Measurements from ENCODE around the gene MANBA. TPM values are rescaled to one million over a fixed set of nuclear protein-coding genes. Genes with fewer than 3 reads are reported as not detected.
"Not testable (repeated sequence)": the region's sequence is repeated elsewhere in the genome, so short reads cannot be mapped to it uniquely, and the experiment has no call there.

The MANBA gene
- polyA plus RNA-seq, 1 donor = 25.3 TPM

GRCh38 chr4:102743352-102743751 is 17.4 kb downstream of the MANBA start:
- not testable (repeated sequence) for H3K27ac ChIP-seq (ENCODE audit: low read length); H3K27me3 ChIP-seq (ENCODE audit: control insufficient read depth, insufficient read depth, low read length); H3K4me1 ChIP-seq (ENCODE audit: control insufficient read depth, insufficient read depth, low read length); H3K4me3 ChIP-seq (ENCODE audit: low read length); DNase-seq; H3K36me3 ChIP-seq (ENCODE audit: control insufficient read depth, insufficient read depth, low read length); H3K9me3 ChIP-seq (ENCODE audit: control insufficient read depth, low read depth, low read length)
- WGBS (ENCODE audit: insufficient coverage, low lambda C conversion rate) = no CpG with 5 or more reads among the region's 4 CpGs

GRCh38 chr4:102738802-102739201 is 22.0 kb downstream of the MANBA start:
- not testable (repeated sequence) for H3K4me3 ChIP-seq (ENCODE audit: low read length); H3K27me3 ChIP-seq (ENCODE audit: control insufficient read depth, insufficient read depth, low read length); H3K36me3 ChIP-seq (ENCODE audit: control insufficient read depth, insufficient read depth, low read length); H3K9me3 ChIP-seq (ENCODE audit: control insufficient read depth, low read depth, low read length); H3K27ac ChIP-seq (ENCODE audit: low read length); DNase-seq; H3K4me1 ChIP-seq (ENCODE audit: control insufficient read depth, insufficient read depth, low read length)
- WGBS (ENCODE audit: insufficient coverage, low lambda C conversion rate) = 96% methylated on average over 2 of the region's 2 CpGs

GRCh38 chr4:102736636-102737549 is 23.9 kb downstream of the MANBA start:
- no peaks in the 10 kb centered on the region for H3K27me3 ChIP-seq (ENCODE audit: control insufficient read depth, insufficient read depth, low read length)
- H3K4me3 ChIP-seq (ENCODE audit: low read length) = no peak overlapping the region
- no peaks in the 10 kb centered on the region for H3K4me1 ChIP-seq (ENCODE audit: control insufficient read depth, insufficient read depth, low read length)
- DNase-seq = no peak
- H3K36me3 ChIP-seq (ENCODE audit: control insufficient read depth, insufficient read depth, low read length) = peaks cover 3% of the 10 kb centered on the region
- H3K27ac ChIP-seq (ENCODE audit: low read length) = no peak overlapping the region
- H3K9me3 ChIP-seq (ENCODE audit: control insufficient read depth, low read depth, low read length) = peaks cover 5% of the 10 kb centered on the region
- 83% methylated on average over 3 of the region's 11 CpGs for WGBS (ENCODE audit: insufficient coverage, low lambda C conversion rate)

- no peak overlapping the region for H3K4me3 ChIP-seq (ENCODE audit: low read length)
- DNase-seq = no peak
- peaks cover 3% of the 10 kb centered on the region for H3K36me3 ChIP-seq (ENCODE audit: control insufficient read depth, insufficient read depth, low read length)
- H3K4me1 ChIP-seq (ENCODE audit: control insufficient read depth, insufficient read depth, low read length) = no peaks in the 10 kb centered on the region
- 40% methylated on average over 1 of the region's 1 CpG for WGBS (ENCODE audit: insufficient coverage, low lambda C conversion rate)
- peaks cover 2% of the 10 kb centered on the region for H3K9me3 ChIP-seq (ENCODE audit: control insufficient read depth, low read depth, low read length)
- no peak overlapping the region for H3K27ac ChIP-seq (ENCODE audit: low read length)
- H3K27me3 ChIP-seq (ENCODE audit: control insufficient read depth, insufficient read depth, low read length) = no peaks in the 10 kb centered on the region
Observed at GRCh38 chr4:102735582-102735981, 25.2 kb downstream of the MANBA start.

GRCh38 chr4:102734591-102735385 is 26.0 kb downstream of the MANBA start:
- Histone ChIP-seq H3K4me1 (ENCODE audit: control insufficient read depth, insufficient read depth, low read length) (no peaks in the 10 kb centered on the region), H3K4me3 (ENCODE audit: low read length) (no peak overlapping the region), H3K27me3 (ENCODE audit: control insufficient read depth, insufficient read depth, low read length) (no peaks in the 10 kb centered on the region), H3K27ac (ENCODE audit: low read length) (no peak overlapping the region), H3K9me3 (ENCODE audit: control insufficient read depth, low read depth, low read length) (peaks cover 2% of the 10 kb centered on the region), H3K36me3 (ENCODE audit: control insufficient read depth, insufficient read depth, low read length) (peaks cover 3% of the 10 kb centered on the region)
- peak; percentile 24 to 32 for DNase-seq
- 40% methylated on average over 1 of the region's 5 CpGs for whole genome bisulfite sequencing (ENCODE audit: insufficient coverage, low lambda C conversion rate)

GRCh38 chr4:102734116-102734515 is 26.7 kb downstream of the MANBA start:
- Histone ChIP-seq H3K27me3 (ENCODE audit: control insufficient read depth, insufficient read depth, low read length) (no peaks in the 10 kb centered on the region), H3K27ac (ENCODE audit: low read length) (no peak overlapping the region), H3K36me3 (ENCODE audit: control insufficient read depth, insufficient read depth, low read length) (peaks cover 6% of the 10 kb centered on the region), H3K4me1 (ENCODE audit: control insufficient read depth, insufficient read depth, low read length) (no peaks in the 10 kb centered on the region), H3K4me3 (ENCODE audit: low read length) (no peak overlapping the region), H3K9me3 (ENCODE audit: control insufficient read depth, low read depth, low read length) (no peaks in the 10 kb centered on the region)
- DNase-seq = no peak
- WGBS (ENCODE audit: insufficient coverage, low lambda C conversion rate) = no CpG with 5 or more reads among the region's 5 CpGs

- Histone ChIP-seq H3K36me3 (ENCODE audit: control insufficient read depth, insufficient read depth, low read length) (peaks cover 8% of the 10 kb centered on the region), H3K27ac (ENCODE audit: low read length) (no peak overlapping the region), H3K4me3 (ENCODE audit: low read length) (no peak overlapping the region), H3K9me3 (ENCODE audit: control insufficient read depth, low read depth, low read length) (no peaks in the 10 kb centered on the region), H3K27me3 (ENCODE audit: control insufficient read depth, insufficient read depth, low read length) (no peaks in the 10 kb centered on the region), H3K4me1 (ENCODE audit: control insufficient read depth, insufficient read depth, low read length) (no peaks in the 10 kb centered on the region)
- no CpG with 5 or more reads among the region's 3 CpGs for WGBS (ENCODE audit: insufficient coverage, low lambda C conversion rate)
- no peak for DNase-seq
Observed at GRCh38 chr4:102733084-102733483, 27.7 kb downstream of the MANBA start.

- peak in 1 of 2 donors; percentile 15 for DNase-seq
- no peak overlapping the region for H3K4me3 ChIP-seq (ENCODE audit: low read length)
- H3K4me1 ChIP-seq (ENCODE audit: control insufficient read depth, insufficient read depth, low read length) = no peaks in the 10 kb centered on the region
- no peaks in the 10 kb centered on the region for H3K9me3 ChIP-seq (ENCODE audit: control insufficient read depth, low read depth, low read length)
- WGBS (ENCODE audit: insufficient coverage, low lambda C conversion rate) = 80% methylated on average over 2 of the region's 5 CpGs
- no peak overlapping the region for H3K27ac ChIP-seq (ENCODE audit: low read length)
- H3K27me3 ChIP-seq (ENCODE audit: control insufficient read depth, insufficient read depth, low read length) = no peaks in the 10 kb centered on the region
- peaks cover 8% of the 10 kb centered on the region for H3K36me3 ChIP-seq (ENCODE audit: control insufficient read depth, insufficient read depth, low read length)
Observed at GRCh38 chr4:102732678-102733077, 28.1 kb downstream of the MANBA start.

GRCh38 chr4:102730968-102731533 is 29.7 kb downstream of the MANBA start:
- no peaks in the 10 kb centered on the region for H3K9me3 ChIP-seq (ENCODE audit: control insufficient read depth, low read depth, low read length)
- H3K27ac ChIP-seq (ENCODE audit: low read length) = no peak overlapping the region
- peaks cover 8% of the 10 kb centered on the region for H3K36me3 ChIP-seq (ENCODE audit: control insufficient read depth, insufficient read depth, low read length)
- 100% methylated on average over 1 of the region's 5 CpGs for WGBS (ENCODE audit: insufficient coverage, low lambda C conversion rate)
- DNase-seq = no peak
- H3K4me1 ChIP-seq (ENCODE audit: control insufficient read depth, insufficient read depth, low read length) = no peaks in the 10 kb centered on the region
- no peak overlapping the region for H3K4me3 ChIP-seq (ENCODE audit: low read length)
- no peaks in the 10 kb centered on the region for H3K27me3 ChIP-seq (ENCODE audit: control insufficient read depth, insufficient read depth, low read length)

GRCh38 chr4:102729486-102729885 is 31.3 kb downstream of the MANBA start:
- DNase-seq; H3K27ac ChIP-seq (ENCODE audit: low read length); H3K27me3 ChIP-seq (ENCODE audit: control insufficient read depth, insufficient read depth, low read length); H3K36me3 ChIP-seq (ENCODE audit: control insufficient read depth, insufficient read depth, low read length); H3K9me3 ChIP-seq (ENCODE audit: control insufficient read depth, low read depth, low read length); H3K4me1 ChIP-seq (ENCODE audit: control insufficient read depth, insufficient read depth, low read length); H3K4me3 ChIP-seq (ENCODE audit: low read length): not testable (repeated sequence)
- WGBS (ENCODE audit: insufficient coverage, low lambda C conversion rate) = no CpG with 5 or more reads among the region's 3 CpGs
